ENCODE results near the gene HINT1.
A peak's percentile ranks its signal among the peaks of the same experiment; 100 is the strongest.

The HINT1 gene

GRCh38 chr5:131109540-131110255 lies 55.4 kb downstream of the HINT1 start:
- peak; percentile 10 for DNase-seq (ENCODE audit: low spot score)
